ENCODE measurements around the gene UBE2D2.

- TF ChIP-seq CTCF (conservative IDR thresholded peaks at IDR 0.05; ENCODE audit: low read length) (no peak), EZH2phosphoT487 (IDR thresholded peaks at IDR 0.05; ENCODE audit: borderline replicate concordance, low read depth, low read length) (no peak)
Observed at GRCh38 chr5:139675825-139676224, 114.7 kb downstream of the UBE2D2 start.
